Measurements from ENCODE around the gene TACR2.

Gene TACR2

GRCh38 chr10:69356187-69356586 lies 60.5 kb downstream of the TACR2 start:
- peaks cover under 1% of the 10 kb centered on the region for H3K79me1 ChIP-seq (ENCODE audit: low read depth, low read length)
- H3K9me3 ChIP-seq (replicated peaks in 1 of 2; ENCODE audit: control insufficient read depth in 2 of 2, insufficient read depth in 1 of 2, low read depth in 1 of 2, low read length in 2 of 2): no peaks in the 10 kb centered on the region
- no peak overlapping the region for H2BK15ac ChIP-seq (ENCODE audit: low read length)

GRCh38 chr10:69353977-69354635 lies 62.6 kb downstream of the TACR2 start:
- no peaks in the 10 kb centered on the region for H3K79me1 ChIP-seq (ENCODE audit: low read depth, low read length)
- peaks cover 0 to 4% of the 10 kb centered on the region in 2 donors for H3K4me1 ChIP-seq (ENCODE audit: control insufficient read depth in 2 of 2, insufficient read depth in 1 of 2, low read depth in 1 of 2, low read length in 2 of 2)
- no peak overlapping the region for H3K4me2 ChIP-seq (ENCODE audit: insufficient read depth, low read length, poor library complexity, severe bottlenecking)
- H2BK120ac ChIP-seq (ENCODE audit: low read depth, low read length): no peak overlapping the region
- H3K36me3 ChIP-seq (replicated peaks in 1 of 2; ENCODE audit: control insufficient read depth in 2 of 2, insufficient read depth in 2 of 2, low read length in 2 of 2): no peaks in the 10 kb centered on the region
- no peak overlapping the region for H2BK15ac ChIP-seq (ENCODE audit: low read length)
- H3K18ac ChIP-seq (ENCODE audit: low read length): no peak overlapping the region
- no peak overlapping the region for H4K8ac ChIP-seq (ENCODE audit: low read depth, low read length)
- H4K91ac ChIP-seq (ENCODE audit: low read depth, low read length, poor library complexity): no peak overlapping the region
- no peaks in the 10 kb centered on the region for H3K9me3 ChIP-seq (replicated peaks in 1 of 2; ENCODE audit: control insufficient read depth in 2 of 2, insufficient read depth in 1 of 2, low read depth in 1 of 2, low read length in 2 of 2)
- H2AFZ ChIP-seq (ENCODE audit: low read length): no peak overlapping the region
- no peak overlapping the region for H3K27ac ChIP-seq (replicated peaks; ENCODE audit: low read length)
- no CpG with 5 or more reads among the region's 8 CpGs for WGBS, 2 donors (ENCODE audit: extremely low coverage in 2 of 2, insufficient read length in 2 of 2, insufficient replicate concordance in 1 of 2)
- no peak overlapping the region for H2BK12ac ChIP-seq (ENCODE audit: low read length)
- no peaks in the 10 kb centered on the region for H3K27me3 ChIP-seq (ENCODE audit: control insufficient read depth in 3 of 3, insufficient read depth in 3 of 3, low read depth in 1 of 3, low read length in 3 of 3)
- H3K4ac ChIP-seq (ENCODE audit: low read length): no peak overlapping the region
- H2BK5ac ChIP-seq (ENCODE audit: low read length): no peak overlapping the region
- no peak for DNase-seq (ENCODE audit: low spot score)
- H3K14ac ChIP-seq (ENCODE audit: low read length): no peak overlapping the region
- no peak overlapping the region for H2AK5ac ChIP-seq (ENCODE audit: low read depth, low read length)
- H3K4me3 ChIP-seq (ENCODE audit: low read length in 2 of 2): no peak overlapping the region
- no peak overlapping the region for H3K9ac ChIP-seq (ENCODE audit: low read depth, low read length, poor library complexity)
- no peak overlapping the region for H3K23ac ChIP-seq (ENCODE audit: low read depth, low read length, poor library complexity)

More at GRCh38 chr10:69356187-69356586, 60.5 kb downstream of the TACR2 start:
- no CpG with 5 or more reads among the region's 2 CpGs for WGBS, 2 donors (ENCODE audit: extremely low coverage in 2 of 2, insufficient read length in 2 of 2, insufficient replicate concordance in 1 of 2)
- no peak overlapping the region for H2BK12ac ChIP-seq (ENCODE audit: low read length)
- no peak overlapping the region for H2BK120ac ChIP-seq (ENCODE audit: low read depth, low read length)
- no peak overlapping the region for H4K91ac ChIP-seq (ENCODE audit: low read depth, low read length, poor library complexity)
- no peak overlapping the region for H3K4me2 ChIP-seq (ENCODE audit: insufficient read depth, low read length, poor library complexity, severe bottlenecking)
- H3K27ac ChIP-seq (replicated peaks; ENCODE audit: low read length): no peak overlapping the region
- H3K14ac ChIP-seq (ENCODE audit: low read length): no peak overlapping the region
- H3K9ac ChIP-seq (ENCODE audit: low read depth, low read length, poor library complexity): no peak overlapping the region
- no peak overlapping the region for H3K18ac ChIP-seq (ENCODE audit: low read length)
- no peak overlapping the region for H3K4ac ChIP-seq (ENCODE audit: low read length)
- H2BK5ac ChIP-seq (ENCODE audit: low read length): no peak overlapping the region
- no peak overlapping the region for H3K4me3 ChIP-seq (ENCODE audit: low read length in 2 of 2)
- H3K4me1 ChIP-seq (ENCODE audit: control insufficient read depth in 2 of 2, insufficient read depth in 1 of 2, low read depth in 1 of 2, low read length in 2 of 2): peaks cover 0 to 4% of the 10 kb centered on the region in 2 donors
- H3K27me3 ChIP-seq (ENCODE audit: control insufficient read depth in 3 of 3, insufficient read depth in 3 of 3, low read depth in 1 of 3, low read length in 3 of 3): no peaks in the 10 kb centered on the region
- peaks cover 0 to 7% of the 10 kb centered on the region in 2 donors for H3K36me3 ChIP-seq (replicated peaks in 1 of 2; ENCODE audit: control insufficient read depth in 2 of 2, insufficient read depth in 2 of 2, low read length in 2 of 2)
- H4K8ac ChIP-seq (ENCODE audit: low read depth, low read length): no peak overlapping the region
- no peak overlapping the region for H2AK5ac ChIP-seq (ENCODE audit: low read depth, low read length)
- H2AFZ ChIP-seq (ENCODE audit: low read length): no peak overlapping the region
- DNase-seq (ENCODE audit: low spot score): no peak
- H3K23ac ChIP-seq (ENCODE audit: low read depth, low read length, poor library complexity): no peak overlapping the region
